ENCODE data around the gene OSBPL5.
"Not testable (repeated sequence)": the region's sequence is repeated elsewhere in the genome, so short reads cannot be mapped to it uniquely, and the experiment has no call there.

DNA sequence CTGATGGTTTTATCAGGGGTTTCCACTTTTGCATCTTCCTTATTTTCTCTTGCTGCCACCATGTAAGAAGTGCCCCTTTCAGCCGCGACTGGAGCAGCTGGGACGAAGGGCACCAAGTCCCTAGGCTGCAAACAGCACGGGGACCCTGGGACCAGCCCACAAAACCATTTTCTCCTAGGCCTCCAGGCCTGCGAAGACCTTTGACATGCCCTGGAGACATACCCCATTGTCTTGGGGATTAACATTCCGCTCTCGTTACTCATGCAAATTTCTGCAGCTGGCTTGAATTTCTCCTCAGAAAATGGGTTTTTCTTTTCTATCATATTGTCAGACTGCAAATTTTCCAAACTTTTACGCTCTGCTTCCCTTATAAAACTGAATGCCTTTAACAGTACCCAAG is 101.2 kb downstream of the OSBPL5 start:
- TF ChIP-seq CTCF (IDR thresholded peaks at IDR 0.05); POLR2A (IDR thresholded peaks at IDR 0.05); POLR2AphosphoS5 (IDR thresholded peaks at IDR 0.05; ENCODE audit: insufficient read depth in 1 of 2, low read depth in 1 of 2): not testable (repeated sequence)
